Measurements from ENCODE around the gene RPL11. TPM values are rescaled to one million over a fixed set of nuclear protein-coding genes. Genes with fewer than 3 reads are reported as not detected.

RPL11 gene
- total and polyA plus RNA-seq, 10 of the 15 experiments (the other 5 are each of a cell fraction or from before 2014, with no cell fraction given): 968 to 4,611 (median 2,521) TPM

DNA sequence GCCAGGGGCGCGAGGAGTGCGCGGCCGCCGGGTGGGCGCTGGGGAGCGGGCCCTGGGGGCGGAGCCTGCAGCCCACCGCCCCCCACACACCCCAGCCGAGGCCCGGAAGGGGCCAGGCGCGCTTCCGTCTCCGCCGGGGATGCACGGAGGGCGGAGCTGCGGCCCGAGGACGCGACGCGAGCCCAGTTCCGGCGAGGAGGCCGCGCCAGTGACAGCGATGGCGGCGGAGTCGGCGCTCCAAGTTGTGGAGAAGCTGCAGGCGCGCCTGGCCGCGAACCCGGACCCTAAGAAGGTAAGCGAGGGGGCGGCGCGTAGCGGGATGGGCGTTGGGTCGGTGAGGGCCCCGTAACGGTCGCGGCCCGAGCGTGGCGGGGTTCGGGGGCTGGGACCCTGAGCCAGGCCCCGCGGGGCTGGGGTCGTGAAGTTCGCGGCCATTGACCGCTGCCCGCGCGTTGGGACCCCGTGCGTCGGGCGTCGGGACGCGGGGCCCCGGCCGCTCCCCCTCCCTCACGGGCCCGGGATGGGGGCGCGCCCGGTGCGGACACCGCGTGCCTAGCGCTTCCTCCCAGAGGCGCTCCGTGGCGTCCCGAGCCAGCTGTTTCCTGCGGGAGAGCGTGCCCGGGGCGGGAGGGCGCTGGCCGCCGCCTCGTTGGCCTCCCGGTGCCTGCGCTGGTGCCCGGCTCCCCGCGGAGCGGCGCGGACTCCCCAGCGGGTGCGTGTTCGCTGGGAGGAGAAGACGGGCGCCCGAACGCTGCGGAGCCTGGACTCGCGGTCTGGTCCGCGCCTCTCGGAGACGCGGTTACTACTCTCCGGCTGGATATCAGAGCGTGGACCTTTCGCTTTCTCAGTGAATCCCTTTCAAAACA, 51.9 kb downstream of the RPL11 start, which contains the start of gene ELOA (continued):
- TF ChIP-seq, protein P1, sequence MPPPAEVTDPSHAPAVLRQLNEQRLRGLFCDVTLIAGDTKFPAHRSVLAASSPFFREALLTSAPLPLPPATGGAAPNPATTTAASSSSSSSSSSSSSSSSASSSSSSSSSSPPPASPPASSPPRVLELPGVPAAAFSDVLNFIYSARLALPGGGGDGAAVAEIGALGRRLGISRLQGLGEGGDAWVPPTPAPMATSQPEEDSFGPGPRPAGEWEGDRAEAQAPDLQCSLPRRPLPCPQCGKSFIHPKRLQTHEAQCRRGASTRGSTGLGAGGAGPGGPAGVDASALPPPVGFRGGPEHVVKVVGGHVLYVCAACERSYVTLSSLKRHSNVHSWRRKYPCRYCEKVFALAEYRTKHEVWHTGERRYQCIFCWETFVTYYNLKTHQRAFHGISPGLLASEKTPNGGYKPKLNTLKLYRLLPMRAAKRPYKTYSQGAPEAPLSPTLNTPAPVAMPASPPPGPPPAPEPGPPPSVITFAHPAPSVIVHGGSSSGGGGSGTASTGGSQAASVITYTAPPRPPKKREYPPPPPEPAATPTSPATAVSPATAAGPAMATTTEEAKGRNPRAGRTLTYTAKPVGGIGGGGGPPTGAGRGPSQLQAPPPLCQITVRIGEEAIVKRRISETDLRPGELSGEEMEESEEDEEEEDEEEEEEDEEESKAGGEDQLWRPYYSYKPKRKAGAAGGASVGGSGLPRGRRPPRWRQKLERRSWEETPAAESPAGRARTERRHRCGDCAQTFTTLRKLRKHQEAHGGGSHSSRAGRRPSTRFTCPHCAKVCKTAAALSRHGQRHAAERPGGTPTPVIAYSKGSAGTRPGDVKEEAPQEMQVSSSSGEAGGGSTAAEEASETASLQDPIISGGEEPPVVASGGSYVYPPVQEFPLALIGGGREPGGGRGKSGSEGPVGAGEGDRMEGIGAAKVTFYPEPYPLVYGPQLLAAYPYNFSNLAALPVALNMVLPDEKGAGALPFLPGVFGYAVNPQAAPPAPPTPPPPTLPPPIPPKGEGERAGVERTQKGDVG (CRISPR knock-in tag; IDR thresholded peaks at IDR 0.05): 0 out of 2 replicates have a peak, but pooled peaks have one; percentile 58
- TF ChIP-seq PAX5 (IDR thresholded peaks at IDR 0.05; ENCODE audit: borderline replicate concordance, low read depth, low read length): no peak
- TF ChIP-seq MEF2A (IDR thresholded peaks at IDR 0.05; ENCODE audit: insufficient read depth, low read depth, low read length): no peak
- no peak for TF ChIP-seq JUND (IDR thresholded peaks at IDR 0.05; ENCODE audit: low read depth, low read length)
- TF ChIP-seq SPI1 (IDR thresholded peaks at IDR 0.05; ENCODE audit: borderline replicate concordance, insufficient read depth, low read depth, low read length): 0 out of 2 replicates have a peak, but pooled peaks have one; percentile 9
- no peak for TF ChIP-seq SUPT20H (IDR thresholded peaks at IDR 0.05; ENCODE audit: borderline replicate concordance, control insufficient read depth, low read depth, low read length)
- TF ChIP-seq KDM1A (IDR thresholded peaks at IDR 0.05; ENCODE audit: borderline replicate concordance): no peak
- peak; percentile 17; the same call in 1 of the 2 replicates for TF ChIP-seq RB1 (IDR thresholded peaks at IDR 0.05; ENCODE audit: borderline replicate concordance)
- no peak for TF ChIP-seq ZNF217 (IDR thresholded peaks at IDR 0.05)
- TF ChIP-seq, protein P2, sequence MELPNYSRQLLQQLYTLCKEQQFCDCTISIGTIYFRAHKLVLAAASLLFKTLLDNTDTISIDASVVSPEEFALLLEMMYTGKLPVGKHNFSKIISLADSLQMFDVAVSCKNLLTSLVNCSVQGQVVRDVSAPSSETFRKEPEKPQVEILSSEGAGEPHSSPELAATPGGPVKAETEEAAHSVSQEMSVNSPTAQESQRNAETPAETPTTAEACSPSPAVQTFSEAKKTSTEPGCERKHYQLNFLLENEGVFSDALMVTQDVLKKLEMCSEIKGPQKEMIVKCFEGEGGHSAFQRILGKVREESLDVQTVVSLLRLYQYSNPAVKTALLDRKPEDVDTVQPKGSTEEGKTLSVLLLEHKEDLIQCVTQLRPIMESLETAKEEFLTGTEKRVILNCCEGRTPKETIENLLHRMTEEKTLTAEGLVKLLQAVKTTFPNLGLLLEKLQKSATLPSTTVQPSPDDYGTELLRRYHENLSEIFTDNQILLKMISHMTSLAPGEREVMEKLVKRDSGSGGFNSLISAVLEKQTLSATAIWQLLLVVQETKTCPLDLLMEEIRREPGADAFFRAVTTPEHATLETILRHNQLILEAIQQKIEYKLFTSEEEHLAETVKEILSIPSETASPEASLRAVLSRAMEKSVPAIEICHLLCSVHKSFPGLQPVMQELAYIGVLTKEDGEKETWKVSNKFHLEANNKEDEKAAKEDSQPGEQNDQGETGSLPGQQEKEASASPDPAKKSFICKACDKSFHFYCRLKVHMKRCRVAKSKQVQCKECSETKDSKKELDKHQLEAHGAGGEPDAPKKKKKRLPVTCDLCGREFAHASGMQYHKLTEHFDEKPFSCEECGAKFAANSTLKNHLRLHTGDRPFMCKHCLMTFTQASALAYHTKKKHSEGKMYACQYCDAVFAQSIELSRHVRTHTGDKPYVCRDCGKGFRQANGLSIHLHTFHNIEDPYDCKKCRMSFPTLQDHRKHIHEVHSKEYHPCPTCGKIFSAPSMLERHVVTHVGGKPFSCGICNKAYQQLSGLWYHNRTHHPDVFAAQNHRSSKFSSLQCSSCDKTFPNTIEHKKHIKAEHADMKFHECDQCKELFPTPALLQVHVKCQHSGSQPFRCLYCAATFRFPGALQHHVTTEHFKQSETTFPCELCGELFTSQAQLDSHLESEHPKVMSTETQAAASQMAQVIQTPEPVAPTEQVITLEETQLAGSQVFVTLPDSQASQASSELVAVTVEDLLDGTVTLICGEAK (IDR thresholded peaks at IDR 0.05; ENCODE audit: borderline replicate concordance): peak; percentile 55
- TF ChIP-seq CBX5 (IDR thresholded peaks at IDR 0.05; ENCODE audit: low read depth): no peak
- TF ChIP-seq ASH2L (IDR thresholded peaks at IDR 0.05; ENCODE audit: borderline replicate concordance, low read depth): no peak; the same call in 1 of the 2 replicates
- TF ChIP-seq, protein P3, sequence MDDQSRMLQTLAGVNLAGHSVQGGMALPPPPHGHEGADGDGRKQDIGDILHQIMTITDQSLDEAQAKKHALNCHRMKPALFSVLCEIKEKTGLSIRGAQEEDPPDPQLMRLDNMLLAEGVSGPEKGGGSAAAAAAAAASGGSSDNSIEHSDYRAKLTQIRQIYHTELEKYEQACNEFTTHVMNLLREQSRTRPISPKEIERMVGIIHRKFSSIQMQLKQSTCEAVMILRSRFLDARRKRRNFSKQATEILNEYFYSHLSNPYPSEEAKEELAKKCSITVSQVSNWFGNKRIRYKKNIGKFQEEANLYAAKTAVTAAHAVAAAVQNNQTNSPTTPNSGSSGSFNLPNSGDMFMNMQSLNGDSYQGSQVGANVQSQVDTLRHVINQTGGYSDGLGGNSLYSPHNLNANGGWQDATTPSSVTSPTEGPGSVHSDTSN (IDR thresholded peaks at IDR 0.05; ENCODE audit: insufficient replicate concordance, low read depth, low read length): no peak
- TF ChIP-seq SIX5 (IDR thresholded peaks at IDR 0.05; ENCODE audit: low read depth, low read length, severe bottlenecking): peak; percentile 23
- peak; percentile 13 for TF ChIP-seq MYC (IDR thresholded peaks at IDR 0.05; ENCODE audit: insufficient read depth, insufficient read length, insufficient replicate concordance, low read length, severe bottlenecking)
- TF ChIP-seq MYB (IDR thresholded peaks at IDR 0.05; ENCODE audit: borderline replicate concordance, low read depth, low read length): no peak
- no peak for TF ChIP-seq FOXM1 (IDR thresholded peaks at IDR 0.05; ENCODE audit: low read depth, low read length)
- TF ChIP-seq HDAC2 (IDR thresholded peaks at IDR 0.05): no peak

All from GM12878 (cell line).